Measurements from ENCODE around the gene ATP6V0B. TPM values are rescaled to one million over a fixed set of nuclear protein-coding genes. Genes with fewer than 3 reads are reported as not detected.
A peak's percentile ranks its signal among the peaks of the same experiment; 100 is the strongest.

ATP6V0B gene
- total and polyA plus RNA-seq, 9 of the 15 experiments (the other 6 are each of a cell fraction or from before 2014, with no cell fraction given): 137 to 328 (median 220) TPM

DNA sequence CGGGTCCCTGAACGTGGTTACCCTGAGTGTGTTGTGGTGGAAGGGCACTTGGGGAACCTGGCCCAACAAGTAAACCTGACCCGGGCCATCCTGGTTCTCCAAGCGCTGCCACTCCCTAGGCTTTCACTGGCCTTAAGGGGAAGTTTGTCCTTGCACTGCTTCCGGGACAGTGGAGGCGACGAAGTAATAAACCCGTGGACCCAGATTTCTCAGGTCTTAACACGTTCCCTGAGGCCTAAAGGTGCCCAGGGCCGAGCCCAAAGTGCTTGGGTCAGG is 16.4 kb downstream of the ATP6V0B start:
- CTCF ChIA-PET (ENCODE audit: low intra/inter-chr PET ratio): interaction anchor here (0.7 to 0.8 kb wide), 2 partner anchors 202 to 763 kb away, joined by 4 to 5 read pairs; no protein-coding TSS in a partner anchor
- Histone ChIP-seq H3K79me2 (ENCODE audit: control insufficient read depth, insufficient read depth, low read length) (no peaks in the 10 kb centered on the region), H3K9ac (ENCODE audit: insufficient read depth in 1 of 2, low read depth in 2 of 2, low read length in 2 of 2) (peak overlapping the region; percentile 65 to 95), H3K27me3 (ENCODE audit: control insufficient read depth in 2 of 2, insufficient read depth in 2 of 2, low read length in 2 of 2) (no peaks in the 10 kb centered on the region), H3K4me2 (ENCODE audit: insufficient read depth, low read length) (peak overlapping the region; percentile 81), H3K9me1 (ENCODE audit: control insufficient read depth, insufficient read depth, low read length) (no peaks in the 10 kb centered on the region), H3K27ac (ENCODE audit: extremely low read depth, low read depth, low read length) (peak overlapping the region; percentile 51), H3K4me3 (peak overlapping the region; percentile 74), H3K36me3 (ENCODE audit: control insufficient read depth, insufficient read depth, low read length) (peaks cover 14% of the 10 kb centered on the region; the same call in 2 of the 3 replicates), H2AFZ (ENCODE audit: low read depth, low read length) (peak overlapping the region; percentile 96), H4K20me1 (replicated peaks; ENCODE audit: control insufficient read depth, insufficient read depth, low read length) (no peaks in the 10 kb centered on the region), H3K9me3 (replicated peaks; ENCODE audit: control insufficient read depth, insufficient read depth, low read depth, low read length) (no peaks in the 10 kb centered on the region), H3K4me1 (replicated peaks in 1 of 2; ENCODE audit: control insufficient read depth in 2 of 2, insufficient read depth in 2 of 2, low read length in 2 of 2) (peaks cover 15 to 41% of the 10 kb centered on the region in 2 experiments; a peak in 4 of 5 replicates)
- BruUV-seq (replicated peaks): no TSS peak
- intact Hi-C loops (cut with micrococcal nuclease): loop anchor here (2.0 to 10.0 kb wide), 3 partner anchors 16 to 304 kb away; partner anchors contain the start of gene ATP6V0B
- FAIRE-seq: peak; percentile 68
- WGBS (ENCODE audit: insufficient coverage, low coverage, missing lambda C conversion rate): 2% methylated on average over 10 of the region's 10 CpGs
- DNase-seq (ENCODE audit: extremely low read depth in 1 of 4, low spot score in 3 of 4): peak in 1 of 4 experiments; percentile 35
- no peak; the same call in 2 of the 3 replicates for ATAC-seq
- in situ Hi-C loops (cut with MboI): no loop called here
- POLR2A ChIA-PET: interaction anchor here (1.3 kb wide), 1 partner anchor 14 kb away, joined by 4 read pairs; no protein-coding TSS in a partner anchor
- no peak for TF ChIP-seq SIN3B (IDR thresholded peaks at IDR 0.05; ENCODE audit: low read depth)
- TF ChIP-seq NR2C1 (IDR thresholded peaks at IDR 0.05): peak; percentile 60; the same call in 1 of the 2 replicates
- peak; percentile 58 for TF ChIP-seq NR2C1 (tag; IDR thresholded peaks at IDR 0.05)
- TF ChIP-seq, protein P1, sequence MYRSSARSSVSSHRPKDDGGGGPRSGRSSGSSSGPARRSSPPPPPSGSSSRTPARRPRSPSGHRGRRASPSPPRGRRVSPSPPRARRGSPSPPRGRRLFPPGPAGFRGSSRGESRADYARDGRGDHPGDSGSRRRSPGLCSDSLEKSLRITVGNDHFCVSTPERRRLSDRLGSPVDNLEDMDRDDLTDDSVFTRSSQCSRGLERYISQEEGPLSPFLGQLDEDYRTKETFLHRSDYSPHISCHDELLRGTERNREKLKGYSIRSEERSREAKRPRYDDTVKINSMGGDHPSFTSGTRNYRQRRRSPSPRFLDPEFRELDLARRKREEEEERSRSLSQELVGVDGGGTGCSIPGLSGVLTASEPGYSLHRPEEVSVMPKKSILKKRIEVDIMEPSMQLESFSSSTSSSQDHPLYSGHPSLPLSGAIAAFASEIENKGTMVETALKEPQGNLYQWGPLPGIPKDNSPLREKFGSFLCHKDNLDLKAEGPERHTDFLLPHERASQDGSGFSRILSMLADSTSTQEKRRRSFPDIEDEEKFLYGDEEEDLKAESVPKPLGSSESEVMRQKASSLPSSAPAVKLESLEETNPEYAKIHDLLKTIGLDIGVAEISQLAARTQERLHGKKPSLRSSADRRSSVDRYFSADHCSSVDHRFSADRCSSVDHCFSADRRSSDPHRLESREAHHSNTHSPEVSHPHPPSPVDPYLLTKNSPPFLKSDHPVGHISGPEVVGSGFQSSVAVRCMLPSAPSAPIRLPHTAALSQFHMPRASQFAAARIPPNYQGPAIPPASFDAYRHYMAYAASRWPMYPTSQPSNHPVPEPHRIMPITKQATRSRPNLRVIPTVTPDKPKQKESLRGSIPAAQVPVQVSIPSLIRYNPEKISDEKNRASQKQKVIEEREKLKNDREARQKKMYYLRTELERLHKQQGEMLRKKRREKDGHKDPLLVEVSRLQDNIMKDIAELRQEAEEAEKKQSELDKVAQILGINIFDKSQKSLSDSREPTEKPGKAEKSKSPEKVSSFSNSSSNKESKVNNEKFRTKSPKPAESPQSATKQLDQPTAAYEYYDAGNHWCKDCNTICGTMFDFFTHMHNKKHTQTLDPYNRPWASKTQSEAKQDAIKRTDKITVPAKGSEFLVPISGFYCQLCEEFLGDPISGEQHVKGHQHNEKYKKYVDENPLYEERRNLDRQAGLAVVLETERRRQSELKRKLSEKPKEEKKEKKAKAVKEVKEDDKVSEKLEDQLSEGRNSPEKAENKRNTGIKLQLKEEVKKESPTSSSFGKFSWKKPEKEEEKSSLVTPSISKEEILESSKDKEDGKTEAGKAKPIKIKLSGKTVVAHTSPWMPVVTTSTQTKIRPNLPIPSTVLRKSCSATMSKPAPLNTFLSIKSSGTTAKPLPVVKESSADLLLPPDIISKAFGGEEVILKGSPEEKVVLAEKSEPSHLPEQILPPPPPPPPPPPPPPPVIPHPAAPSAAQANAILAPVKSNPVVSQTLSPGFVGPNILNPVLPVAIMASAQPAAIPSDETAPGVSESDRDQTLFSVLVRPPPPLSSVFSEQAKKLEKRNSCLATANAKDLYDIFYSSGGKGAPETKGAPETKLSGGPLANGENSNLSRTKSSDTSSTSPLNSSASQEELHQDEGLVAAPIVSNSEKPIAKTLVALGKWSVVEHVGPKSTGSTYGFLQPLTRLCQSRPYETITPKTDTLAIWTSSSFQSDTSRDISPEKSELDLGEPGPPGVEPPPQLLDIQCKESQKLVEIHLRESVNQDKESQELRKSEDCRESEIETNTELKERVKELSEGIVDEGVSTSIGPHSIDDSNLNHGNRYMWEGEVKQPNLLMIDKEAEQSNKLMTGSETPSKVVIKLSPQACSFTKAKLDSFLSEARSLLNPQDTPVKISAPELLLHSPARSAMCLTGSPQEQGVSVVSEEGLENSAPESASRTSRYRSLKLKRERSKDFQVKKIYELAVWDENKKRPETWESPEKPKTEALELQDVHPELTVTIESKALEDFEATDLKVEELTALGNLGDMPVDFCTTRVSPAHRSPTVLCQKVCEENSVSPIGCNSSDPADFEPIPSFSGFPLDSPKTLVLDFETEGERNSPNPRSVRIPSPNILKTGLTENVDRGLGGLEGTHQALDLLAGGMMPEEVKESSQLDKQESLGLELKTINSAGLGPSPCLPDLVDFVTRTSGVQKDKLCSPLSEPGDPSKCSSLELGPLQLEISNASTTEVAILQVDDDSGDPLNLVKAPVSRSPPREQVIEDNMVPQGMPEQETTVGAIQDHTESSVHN (IDR thresholded peaks at IDR 0.05; ENCODE audit: borderline replicate concordance in 1 of 2, low read depth in 1 of 2): no peak
- TF ChIP-seq LCOR (CRISPR knock-in tag; IDR thresholded peaks at IDR 0.05): 0 out of 2 replicates have a peak, but pooled peaks have one; percentile 17
- TF ChIP-seq, protein P2, sequence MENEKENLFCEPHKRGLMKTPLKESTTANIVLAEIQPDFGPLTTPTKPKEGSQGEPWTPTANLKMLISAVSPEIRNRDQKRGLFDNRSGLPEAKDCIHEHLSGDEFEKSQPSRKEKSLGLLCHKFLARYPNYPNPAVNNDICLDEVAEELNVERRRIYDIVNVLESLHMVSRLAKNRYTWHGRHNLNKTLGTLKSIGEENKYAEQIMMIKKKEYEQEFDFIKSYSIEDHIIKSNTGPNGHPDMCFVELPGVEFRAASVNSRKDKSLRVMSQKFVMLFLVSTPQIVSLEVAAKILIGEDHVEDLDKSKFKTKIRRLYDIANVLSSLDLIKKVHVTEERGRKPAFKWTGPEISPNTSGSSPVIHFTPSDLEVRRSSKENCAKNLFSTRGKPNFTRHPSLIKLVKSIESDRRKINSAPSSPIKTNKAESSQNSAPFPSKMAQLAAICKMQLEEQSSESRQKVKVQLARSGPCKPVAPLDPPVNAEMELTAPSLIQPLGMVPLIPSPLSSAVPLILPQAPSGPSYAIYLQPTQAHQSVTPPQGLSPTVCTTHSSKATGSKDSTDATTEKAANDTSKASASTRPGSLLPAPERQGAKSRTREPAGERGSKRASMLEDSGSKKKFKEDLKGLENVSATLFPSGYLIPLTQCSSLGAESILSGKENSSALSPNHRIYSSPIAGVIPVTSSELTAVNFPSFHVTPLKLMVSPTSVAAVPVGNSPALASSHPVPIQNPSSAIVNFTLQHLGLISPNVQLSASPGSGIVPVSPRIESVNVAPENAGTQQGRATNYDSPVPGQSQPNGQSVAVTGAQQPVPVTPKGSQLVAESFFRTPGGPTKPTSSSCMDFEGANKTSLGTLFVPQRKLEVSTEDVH (IDR thresholded peaks at IDR 0.05; ENCODE audit: low read depth, partially characterized antibody): peak; percentile 47
- 0 out of 2 replicates have a peak, but pooled peaks have one; percentile 34 for TF ChIP-seq CBFB (CRISPR knock-in tag; IDR thresholded peaks at IDR 0.05)
- no peak for TF ChIP-seq L3MBTL2 (IDR thresholded peaks at IDR 0.05)
- peak; percentile 83; the same call in 1 of the 2 replicates for TF ChIP-seq DNMT1 (IDR thresholded peaks at IDR 0.05)
- TF ChIP-seq ZNF766 (CRISPR knock-in tag; conservative IDR thresholded peaks at IDR 0.05): 0 out of 2 replicates have a peak, but pooled peaks have one; percentile 28
- TF ChIP-seq RBBP5 (IDR thresholded peaks at IDR 0.05; ENCODE audit: borderline replicate concordance, insufficient read depth, low read length, poor library complexity, severe bottlenecking): peak; percentile 57
- TF ChIP-seq ZNF23 (CRISPR knock-in tag; IDR thresholded peaks at IDR 0.05): 0 out of 2 replicates have a peak, but pooled peaks have one; percentile 36

All from K562 (cell line).